ENCODE results near the gene SCYL3. TPM values are rescaled to one million over a fixed set of nuclear protein-coding genes. Genes with fewer than 3 reads are reported as not detected.
A peak's percentile ranks its signal among the peaks of the same experiment; 100 is the strongest.

The SCYL3 gene
- total RNA-seq, 1 donor from 2014 or later = 4.5 TPM

DNA sequence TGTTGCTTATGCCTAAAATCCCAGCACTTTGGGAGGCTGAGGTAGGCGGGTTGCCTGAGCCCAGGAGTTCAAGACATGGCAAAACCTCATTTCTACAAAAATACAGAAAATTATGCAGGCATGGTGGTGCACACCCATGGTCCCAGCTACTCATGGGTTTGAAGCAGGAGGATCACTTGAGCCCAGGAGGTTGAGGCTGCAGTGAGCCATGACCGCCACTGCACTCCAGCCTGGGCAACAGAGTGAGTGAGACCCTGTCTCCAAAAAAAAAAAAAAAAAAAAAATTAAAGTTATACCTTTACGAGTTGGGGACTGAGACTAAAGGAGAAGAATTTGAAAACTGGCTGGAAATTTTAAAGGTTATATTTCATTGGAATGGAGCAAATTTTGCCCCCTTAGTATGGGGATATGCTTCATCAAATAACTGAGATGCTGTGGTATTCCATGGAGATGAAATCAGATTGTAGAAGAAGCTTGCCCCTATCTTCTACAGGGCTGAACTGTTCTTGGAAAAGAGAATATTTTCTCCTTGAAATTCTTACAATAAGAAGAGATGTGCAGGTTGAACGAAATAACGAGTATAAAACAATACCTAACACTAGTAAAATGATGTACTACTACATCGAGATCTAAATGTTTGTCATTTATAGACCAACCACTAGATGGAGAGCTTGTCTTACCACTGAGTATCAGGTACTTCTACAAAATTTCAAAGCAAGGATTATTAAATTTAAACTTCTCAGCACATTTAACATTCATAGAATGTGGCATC is 34.9 kb upstream of the SCYL3 start:
- DNase-seq (ENCODE audit: low read depth) (peak; percentile 59), FAIRE-seq (no peak)
- Histone ChIP-seq H3K4me3 (ENCODE audit: low read depth, low read length) (no peak overlapping the region), H3K27me3 (ENCODE audit: control insufficient read depth, insufficient read depth, low read length) (no peaks in the 10 kb centered on the region), H3K36me3 (ENCODE audit: control insufficient read depth, insufficient read depth, low read length) (no peaks in the 10 kb centered on the region)
- TF ChIP-seq, protein P1, sequence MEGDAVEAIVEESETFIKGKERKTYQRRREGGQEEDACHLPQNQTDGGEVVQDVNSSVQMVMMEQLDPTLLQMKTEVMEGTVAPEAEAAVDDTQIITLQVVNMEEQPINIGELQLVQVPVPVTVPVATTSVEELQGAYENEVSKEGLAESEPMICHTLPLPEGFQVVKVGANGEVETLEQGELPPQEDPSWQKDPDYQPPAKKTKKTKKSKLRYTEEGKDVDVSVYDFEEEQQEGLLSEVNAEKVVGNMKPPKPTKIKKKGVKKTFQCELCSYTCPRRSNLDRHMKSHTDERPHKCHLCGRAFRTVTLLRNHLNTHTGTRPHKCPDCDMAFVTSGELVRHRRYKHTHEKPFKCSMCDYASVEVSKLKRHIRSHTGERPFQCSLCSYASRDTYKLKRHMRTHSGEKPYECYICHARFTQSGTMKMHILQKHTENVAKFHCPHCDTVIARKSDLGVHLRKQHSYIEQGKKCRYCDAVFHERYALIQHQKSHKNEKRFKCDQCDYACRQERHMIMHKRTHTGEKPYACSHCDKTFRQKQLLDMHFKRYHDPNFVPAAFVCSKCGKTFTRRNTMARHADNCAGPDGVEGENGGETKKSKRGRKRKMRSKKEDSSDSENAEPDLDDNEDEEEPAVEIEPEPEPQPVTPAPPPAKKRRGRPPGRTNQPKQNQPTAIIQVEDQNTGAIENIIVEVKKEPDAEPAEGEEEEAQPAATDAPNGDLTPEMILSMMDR (IDR thresholded peaks at IDR 0.05; ENCODE audit: insufficient read depth, low read length, severe bottlenecking) = peak; percentile 45

DNA sequence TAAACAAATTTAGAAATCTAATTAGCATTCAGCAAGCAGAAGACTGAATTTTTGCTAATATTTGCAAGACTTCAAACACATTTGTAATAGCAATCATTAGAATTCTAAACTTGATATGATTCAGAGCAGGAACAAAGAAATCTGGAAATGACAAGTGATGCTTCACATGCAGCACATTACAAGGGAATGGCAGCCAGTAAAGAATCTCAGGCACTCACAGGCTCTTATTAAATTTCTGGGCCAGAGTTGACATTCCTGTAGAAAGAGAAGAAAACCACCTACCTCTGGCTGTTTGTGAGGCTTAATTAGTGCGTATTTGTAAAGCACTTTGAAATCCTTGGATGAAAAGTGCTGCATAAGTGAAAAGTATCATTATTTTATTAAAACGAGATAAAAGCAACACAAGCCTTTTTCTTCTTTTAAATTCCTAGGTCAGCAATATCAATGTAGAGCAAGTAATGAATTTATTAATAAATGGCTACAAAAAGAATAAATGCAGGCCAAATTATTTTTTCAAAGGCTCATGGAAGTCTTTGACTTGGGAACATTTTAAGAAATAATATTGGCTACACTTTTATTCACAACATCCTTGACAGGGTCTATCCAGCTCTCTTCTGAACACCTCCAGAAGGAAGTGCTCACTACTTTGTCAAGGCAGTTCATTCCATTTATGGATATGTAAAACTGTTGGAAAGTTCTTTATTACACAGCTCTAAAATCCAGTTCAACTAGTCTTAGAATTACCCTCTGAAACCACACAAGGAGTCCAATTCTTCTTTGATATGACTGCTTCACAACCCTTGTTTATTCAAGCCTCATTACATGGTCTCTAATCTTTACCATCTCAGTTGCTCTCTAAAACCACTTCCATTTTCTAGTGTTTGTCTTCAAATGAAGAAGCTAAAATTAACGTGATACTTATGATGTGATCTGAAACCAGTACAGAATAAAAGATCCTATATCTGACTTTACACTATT is 32.1 kb upstream of the SCYL3 start:
- no peak for FAIRE-seq

DNA sequence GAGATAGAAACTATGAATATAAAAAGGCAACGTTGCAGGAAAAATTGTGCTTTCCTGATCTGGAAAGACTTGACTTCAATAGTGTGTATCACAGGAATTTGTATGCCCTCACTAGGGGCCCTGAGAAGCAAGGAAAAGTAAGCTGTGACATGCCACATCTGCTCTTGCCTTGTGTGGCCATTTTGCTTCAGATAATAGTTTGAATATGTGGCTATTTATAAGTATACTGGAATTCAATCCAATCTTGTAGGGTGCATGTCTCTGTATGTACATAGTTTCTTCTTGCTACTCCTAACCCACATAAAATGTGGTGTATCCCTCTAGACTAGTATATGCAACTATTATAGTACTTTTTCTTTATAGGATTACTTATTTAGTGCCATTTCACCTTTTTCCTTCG is 31.1 kb upstream of the SCYL3 start:
- DNase-seq (ENCODE audit: low read depth) (no peak), FAIRE-seq (no peak)
- TF ChIP-seq, protein P1 (IDR thresholded peaks at IDR 0.05; ENCODE audit: insufficient read depth, low read length, severe bottlenecking) = no peak
- no peaks in the 10 kb centered on the region for H3K27me3 ChIP-seq (ENCODE audit: control insufficient read depth, insufficient read depth, low read length)
- no peaks in the 10 kb centered on the region for H3K36me3 ChIP-seq (ENCODE audit: control insufficient read depth, insufficient read depth, low read length)
- H3K4me3 ChIP-seq (ENCODE audit: low read depth, low read length) = no peak overlapping the region

More for the DNA sequence above, 32.1 kb upstream of the SCYL3 start:
- no peaks in the 10 kb centered on the region for H3K27me3 ChIP-seq (ENCODE audit: control insufficient read depth, insufficient read depth, low read length)
- no peaks in the 10 kb centered on the region for H3K36me3 ChIP-seq (ENCODE audit: control insufficient read depth, insufficient read depth, low read length)
- TF ChIP-seq, protein P1 (IDR thresholded peaks at IDR 0.05; ENCODE audit: insufficient read depth, low read length, severe bottlenecking) = no peak
- no peak for DNase-seq (ENCODE audit: low read depth)
- H3K4me3 ChIP-seq (ENCODE audit: low read depth, low read length) = no peak overlapping the region

DNA sequence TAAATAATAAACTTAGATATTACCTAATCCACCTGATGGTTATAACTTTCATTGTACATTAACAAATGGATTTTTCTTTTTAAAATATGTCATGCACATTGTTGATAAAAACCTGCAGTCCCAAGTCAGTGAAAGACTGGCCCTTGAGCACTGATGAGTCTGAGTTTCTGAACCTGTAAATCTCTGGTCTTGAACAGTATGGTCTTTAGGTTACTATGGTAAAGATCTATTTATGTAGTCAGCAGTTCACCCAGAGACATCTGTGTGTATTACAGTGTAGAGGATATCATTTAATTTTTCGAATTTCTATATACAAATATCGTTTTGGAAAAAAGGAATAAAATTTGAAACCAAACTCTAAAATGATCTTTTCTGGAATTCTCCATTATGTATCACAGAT is 30.4 kb upstream of the SCYL3 start:
- FAIRE-seq (no peak), DNase-seq (ENCODE audit: low read depth) (no peak)
- TF ChIP-seq, protein P1 (IDR thresholded peaks at IDR 0.05; ENCODE audit: insufficient read depth, low read length, severe bottlenecking) = no peak
- H3K4me3 ChIP-seq (ENCODE audit: low read depth, low read length) = no peak overlapping the region
- no peaks in the 10 kb centered on the region for H3K27me3 ChIP-seq (ENCODE audit: control insufficient read depth, insufficient read depth, low read length)
- no peaks in the 10 kb centered on the region for H3K36me3 ChIP-seq (ENCODE audit: control insufficient read depth, insufficient read depth, low read length)

DNA sequence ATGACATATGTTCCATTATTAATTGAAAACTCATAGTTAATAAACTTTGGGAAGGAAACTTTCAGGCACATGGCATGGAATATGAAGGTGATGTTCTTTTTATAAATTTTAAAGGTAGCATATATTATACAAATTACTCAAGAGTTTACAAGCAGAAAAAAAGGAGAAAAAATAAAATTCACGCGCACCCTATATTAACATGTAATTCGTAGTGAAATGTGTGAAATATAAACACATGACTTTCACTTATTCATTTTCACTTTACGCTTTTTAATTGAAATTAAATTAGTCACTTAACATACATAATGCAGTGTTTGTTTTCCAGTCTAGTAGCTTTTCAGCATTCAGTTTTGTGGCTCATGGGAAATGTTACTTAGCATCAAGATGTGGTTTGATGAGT is 27.4 kb upstream of the SCYL3 start:
- DNase-seq (ENCODE audit: low read depth) = no peak
- H3K27me3 ChIP-seq (ENCODE audit: control insufficient read depth, insufficient read depth, low read length) = no peaks in the 10 kb centered on the region

More for the DNA sequence above, 27.4 kb upstream of the SCYL3 start:
- H3K4me3 ChIP-seq (ENCODE audit: low read depth, low read length) = no peak overlapping the region
- TF ChIP-seq, protein P1 (IDR thresholded peaks at IDR 0.05; ENCODE audit: insufficient read depth, low read length, severe bottlenecking) = no peak
- no peaks in the 10 kb centered on the region for H3K36me3 ChIP-seq (ENCODE audit: control insufficient read depth, insufficient read depth, low read length)
- FAIRE-seq = no peak

Measured in bronchial epithelial cell (primary cell).